HG03159 (cell line): ENCODE data around the gene NUBP2.

Source experiments
- ATAC-seq: cut with Tn5 transposase; IDR thresholded peaks from one replicate; pipeline ENCODE4 v1.9.1; 2021; ENCODE audit warnings: mild to moderate bottlenecking, moderate library complexity; ENCODE audit not compliant: unreplicated experiment

The NUBP2 gene, protein sequence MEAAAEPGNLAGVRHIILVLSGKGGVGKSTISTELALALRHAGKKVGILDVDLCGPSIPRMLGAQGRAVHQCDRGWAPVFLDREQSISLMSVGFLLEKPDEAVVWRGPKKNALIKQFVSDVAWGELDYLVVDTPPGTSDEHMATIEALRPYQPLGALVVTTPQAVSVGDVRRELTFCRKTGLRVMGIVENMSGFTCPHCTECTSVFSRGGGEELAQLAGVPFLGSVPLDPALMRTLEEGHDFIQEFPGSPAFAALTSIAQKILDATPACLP

DNA sequence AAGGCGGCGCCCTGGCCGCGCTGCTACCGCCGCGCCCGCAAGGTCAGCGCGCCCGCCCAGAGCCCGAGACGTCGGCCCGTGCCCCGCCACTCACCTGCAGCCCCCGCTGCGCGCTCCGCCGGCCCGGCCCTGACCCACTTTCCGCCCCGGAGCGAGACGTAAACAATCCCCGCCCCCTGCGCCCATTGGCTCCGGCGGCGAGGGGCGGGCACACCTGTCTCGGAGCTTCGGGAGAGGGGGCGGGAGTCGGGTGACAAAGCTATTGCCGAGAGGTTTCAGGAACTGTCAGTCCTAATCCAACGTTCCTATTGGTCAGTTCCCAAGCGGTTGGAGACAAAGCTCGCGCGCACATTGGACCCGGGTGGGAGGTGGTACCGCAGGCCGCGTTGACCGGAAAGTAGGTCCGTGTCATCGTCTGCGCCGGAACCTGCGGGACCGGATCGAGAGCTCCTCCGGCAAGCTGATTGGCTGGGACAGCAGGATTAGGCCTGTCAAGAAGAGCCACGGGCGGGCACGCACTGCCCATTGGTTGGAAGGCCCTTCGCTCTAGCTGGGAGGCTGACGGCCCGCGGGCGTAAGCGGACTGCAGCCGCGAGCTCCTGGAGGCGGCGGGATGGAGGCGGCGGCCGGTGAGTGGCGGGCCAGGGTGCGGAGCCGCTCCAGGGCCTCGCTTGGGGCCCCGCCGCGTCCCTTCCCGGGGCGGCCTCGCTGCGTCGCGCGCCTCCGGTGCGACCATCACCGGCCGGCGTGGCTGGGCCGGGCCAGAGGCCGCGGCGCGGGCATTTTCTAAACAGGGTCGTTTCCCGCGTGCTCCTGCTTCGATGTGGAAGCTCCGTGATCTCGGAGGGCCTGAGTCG is at the start of gene NUBP2, which contains the start of gene SPSB3:
TSS of gene NUBP2 (plus strand) at position 553 of the 857 bp plus-strand sequence. CDS start at position 614, 61 bp downstream.
TSS of gene SPSB3 (minus strand) at position 164 of the 857 bp plus-strand sequence. CDS start 1,088 bp downstream, outside the sequence.
- peak; percentile 87 for ATAC-seq

GRCh38 chr16:1734123-1734522 is 48.6 kb upstream of the NUBP2 start:
- ATAC-seq = no peak

- ATAC-seq = no peak
These were observed 47.9 kb upstream of the NUBP2 start for GRCh38 chr16:1734816-1735215.

DNA sequence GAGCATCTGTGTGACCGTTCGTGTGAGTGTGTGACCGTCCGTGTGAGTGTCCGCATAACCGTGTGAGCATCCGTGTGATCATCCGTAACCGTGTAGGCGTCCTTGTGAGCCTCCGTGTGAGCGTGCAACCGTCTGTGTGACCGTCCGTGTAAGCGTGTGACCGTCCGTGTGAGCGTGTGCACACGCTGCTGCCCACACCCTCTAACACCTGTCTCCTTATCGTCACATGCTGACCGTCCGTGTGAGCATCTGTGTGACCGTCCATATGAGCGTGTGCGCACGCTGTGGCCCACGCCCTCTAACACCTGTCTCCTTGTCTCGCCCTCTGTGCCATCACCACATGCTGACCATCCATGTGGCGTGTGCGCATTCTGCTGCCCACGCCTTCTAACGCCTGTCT is 42.5 kb upstream of the NUBP2 start:
- ATAC-seq = no peak

DNA sequence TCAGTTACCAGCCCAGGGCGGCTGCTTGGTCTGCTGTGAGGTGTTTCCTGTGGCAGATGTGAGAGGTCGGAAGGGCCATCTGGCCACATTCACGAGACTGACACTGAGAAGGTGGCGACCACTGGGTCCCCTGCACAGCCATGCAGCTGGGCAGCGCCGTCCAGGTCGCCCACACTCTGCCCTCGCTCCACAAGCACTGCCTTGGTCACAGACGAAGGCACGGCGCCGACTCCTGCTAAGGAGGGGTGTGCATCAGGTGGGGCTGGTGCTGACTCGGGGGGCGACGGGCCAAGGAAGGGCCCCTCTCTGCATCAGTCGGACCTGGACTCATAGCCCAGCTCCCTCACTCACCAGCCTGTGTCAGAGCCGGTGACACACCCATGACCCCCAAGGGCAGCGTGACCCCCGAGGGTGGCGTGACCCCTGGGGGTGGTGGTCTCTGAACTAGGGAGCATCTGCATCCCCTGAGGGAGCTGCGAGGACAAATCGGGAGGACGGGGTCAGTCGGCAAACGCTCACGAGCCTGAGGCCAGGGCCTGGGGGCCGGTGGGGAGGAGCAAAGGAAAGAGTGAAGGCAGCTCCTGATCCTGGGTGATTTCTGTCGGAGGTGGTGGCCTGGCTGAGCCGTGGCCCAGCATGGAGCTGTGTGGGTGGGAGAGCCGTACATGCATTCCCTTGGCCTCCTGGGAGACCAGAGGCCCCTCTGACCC is 41.8 kb upstream of the NUBP2 start:
- no peak for ATAC-seq

DNA sequence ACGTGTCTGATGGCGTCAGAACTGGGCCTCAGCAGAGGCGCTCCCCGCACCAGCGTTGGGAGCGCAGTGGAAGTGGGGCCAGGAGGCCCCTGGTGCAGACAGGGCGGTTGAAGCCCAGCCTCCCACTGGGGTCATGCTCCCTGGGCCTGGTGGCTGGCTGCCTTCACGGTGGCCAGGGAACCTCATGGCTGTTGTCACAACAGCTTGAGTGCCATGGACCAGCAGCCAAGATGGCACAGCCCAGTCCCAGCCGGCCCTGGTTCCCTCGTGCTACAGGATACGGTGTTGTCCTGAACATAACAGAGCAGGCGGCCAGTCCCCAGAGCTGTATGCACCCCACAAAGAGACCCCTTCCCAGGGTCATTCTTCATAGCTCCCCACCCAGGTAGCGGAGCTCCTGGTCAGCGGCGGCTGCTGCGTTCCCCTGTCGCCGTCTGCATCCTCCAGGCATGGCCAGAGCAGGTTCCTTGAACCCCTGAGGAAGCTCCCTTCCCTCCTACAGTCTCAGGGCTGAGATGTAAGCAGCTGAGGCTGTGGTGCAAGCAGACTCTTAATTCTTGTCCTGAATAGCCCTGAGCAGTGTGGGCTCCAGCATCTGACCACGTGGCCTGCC is 41.1 kb upstream of the NUBP2 start:
- ATAC-seq = no peak

DNA sequence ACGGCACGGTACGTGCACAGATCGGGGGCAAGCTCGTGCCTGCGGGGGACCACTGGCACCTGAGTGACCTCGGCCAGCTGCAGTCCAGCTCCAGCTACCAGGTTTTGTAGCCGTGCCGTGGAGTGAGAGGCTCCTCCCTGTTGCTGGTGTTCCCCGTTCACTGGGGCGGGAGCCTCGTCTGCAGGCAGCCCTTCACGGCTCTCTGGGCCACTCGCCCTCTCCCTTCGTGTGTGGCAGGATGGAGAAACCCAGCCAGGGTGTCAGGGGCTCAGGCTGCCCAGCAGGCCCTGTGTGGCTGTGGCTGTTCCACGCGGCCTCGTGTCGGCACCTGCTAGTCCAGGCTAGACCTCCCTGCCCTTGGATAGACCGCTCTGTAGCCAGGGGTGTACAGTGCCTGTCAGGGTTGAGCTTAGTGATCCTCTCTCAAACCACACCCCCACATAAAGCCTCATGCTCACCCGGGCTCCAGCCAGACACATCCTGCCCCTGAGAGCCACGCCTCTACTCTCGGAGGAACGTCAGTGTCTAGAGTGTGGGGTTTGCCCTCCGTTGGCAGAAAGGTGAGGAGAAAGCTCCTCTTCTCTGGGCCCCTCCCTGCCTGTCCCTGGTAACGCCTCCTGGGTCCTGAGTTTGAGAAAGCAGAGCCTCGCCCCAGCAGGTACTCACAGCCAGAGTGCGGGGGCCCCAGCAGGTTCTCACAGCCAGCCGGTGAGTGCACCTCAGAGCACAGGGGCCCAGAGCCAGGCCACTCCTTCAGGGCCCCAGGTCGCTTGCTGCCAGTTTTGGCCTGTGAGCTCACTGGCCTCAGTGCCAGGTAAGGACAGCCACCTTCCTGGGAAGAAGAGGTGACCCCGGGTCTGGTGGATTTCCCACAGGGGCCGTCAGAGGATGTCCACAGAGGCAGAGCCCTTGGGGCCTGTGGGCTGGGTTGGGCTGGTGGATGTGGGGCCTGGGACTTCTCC is 39.1 kb upstream of the NUBP2 start:
- ATAC-seq = no peak

DNA sequence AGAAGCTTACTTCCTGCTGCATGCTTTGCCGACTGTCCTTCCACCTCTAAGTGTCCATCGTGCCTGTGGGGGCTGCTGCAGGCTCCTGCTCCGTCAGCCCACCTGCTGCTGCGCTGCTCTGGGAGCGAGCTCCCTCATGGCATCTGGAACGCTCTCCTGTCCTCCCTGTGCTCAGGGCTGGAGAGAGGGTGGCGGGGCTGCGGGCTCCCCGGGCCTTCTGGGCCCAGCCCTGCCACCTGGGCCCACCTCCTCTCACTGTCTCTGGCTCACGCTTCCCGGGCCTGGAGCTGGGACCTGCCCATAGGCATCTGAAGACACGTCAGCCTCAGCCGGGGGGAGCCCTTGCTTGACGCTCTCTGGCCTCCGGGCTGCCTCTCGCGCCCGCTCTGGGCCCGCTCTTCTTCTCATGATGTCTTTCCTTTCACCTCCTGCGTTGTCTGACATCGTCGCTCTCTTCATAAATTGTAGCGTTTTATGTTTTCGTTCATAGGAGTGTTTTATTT is 38.4 kb upstream of the NUBP2 start:
- no peak for ATAC-seq

- ATAC-seq = no peak
These were observed 37.4 kb upstream of the NUBP2 start for GRCh38 chr16:1745181-1745899.

- no peak for ATAC-seq
These were observed 36.7 kb upstream of the NUBP2 start for GRCh38 chr16:1745900-1746692.

GRCh38 chr16:1746693-1747195 is 36.0 kb upstream of the NUBP2 start:
- no peak for ATAC-seq

DNA sequence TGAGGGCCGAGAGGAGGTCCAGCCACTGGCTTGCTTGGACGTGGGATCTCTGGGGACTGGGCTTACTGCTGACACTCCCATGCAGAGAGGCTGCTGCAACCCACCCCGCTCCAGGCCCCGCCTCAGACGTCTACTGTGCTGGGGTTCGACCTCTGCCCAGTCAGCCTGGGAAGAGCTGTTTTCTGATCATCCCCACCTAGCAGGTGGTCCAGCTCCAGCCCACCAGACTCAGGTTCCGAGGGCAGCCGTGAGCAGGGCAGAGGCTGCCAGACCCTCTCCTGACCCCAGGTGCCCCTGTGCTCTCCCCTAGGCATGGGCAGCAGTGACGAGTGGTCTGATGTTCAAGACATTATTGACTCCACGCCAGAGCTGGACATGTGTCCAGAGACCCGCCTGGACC is 34.8 kb upstream of the NUBP2 start:
- no peak for ATAC-seq

GRCh38 chr16:1749152-1750117 is 33.3 kb upstream of the NUBP2 start:
- ATAC-seq = no peak

- ATAC-seq = no peak
These were observed 30.8 kb upstream of the NUBP2 start for GRCh38 chr16:1751946-1752345.

DNA sequence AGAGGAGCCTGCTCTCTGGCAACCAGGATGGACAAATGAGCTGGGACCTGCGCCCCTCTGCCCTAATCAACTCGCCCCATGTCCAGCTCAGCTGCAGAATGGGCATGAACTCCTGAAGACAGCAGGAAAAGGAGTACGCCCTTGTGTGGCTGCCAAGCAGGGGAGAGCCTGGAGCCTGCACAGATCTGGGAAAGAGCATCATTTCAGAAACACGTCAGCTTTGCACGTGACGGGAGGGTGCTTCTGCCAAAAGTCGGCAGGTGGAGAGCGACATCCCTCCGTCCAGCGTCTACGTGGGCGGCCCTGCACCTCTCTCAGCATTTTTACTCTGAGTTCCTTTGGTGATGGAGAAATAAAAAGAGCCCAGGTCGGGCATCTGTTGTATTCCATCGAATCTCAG is 29.9 kb upstream of the NUBP2 start:
- ATAC-seq = no peak

DNA sequence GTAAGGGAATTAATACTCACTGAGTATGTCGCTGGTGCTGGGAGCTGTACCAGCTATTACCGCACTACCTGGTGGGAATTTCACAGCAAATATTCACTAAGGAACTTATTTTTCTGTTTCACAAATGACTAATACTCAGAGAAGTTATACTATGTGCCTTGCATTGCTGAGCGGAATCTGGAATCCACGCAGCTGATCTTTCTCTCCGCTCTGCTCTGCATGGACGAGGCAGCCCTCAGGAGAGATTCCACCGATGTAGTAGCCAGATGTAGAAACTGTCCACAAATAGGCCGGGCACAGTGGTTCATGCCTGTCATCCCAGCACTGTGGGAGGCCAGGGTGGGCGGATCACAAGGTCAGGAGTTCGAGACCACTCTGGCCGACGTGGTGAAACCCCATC is 28.6 kb upstream of the NUBP2 start:
- ATAC-seq = no peak
